ENCODE results near the gene PEX5L. TPM values are rescaled to one million over a fixed set of nuclear protein-coding genes. Genes with fewer than 3 reads are reported as not detected.

PEX5L gene
- polyA plus RNA-seq, 1 of the 3 experiments (the other 2 are of a cell fraction): not detected

GRCh38 chr3:179933080-179933479 is 103.7 kb downstream of the PEX5L start (continued):
- TF ChIP-seq YY1 (IDR thresholded peaks at IDR 0.05; ENCODE audit: low read depth): no peak
- TF ChIP-seq TCF12 (IDR thresholded peaks at IDR 0.05): no peak
- TF ChIP-seq USF1 (IDR thresholded peaks at IDR 0.05; ENCODE audit: borderline replicate concordance, low read depth): no peak
- no peak for TF ChIP-seq FOXJ3 (CRISPR knock-in tag; IDR thresholded peaks at IDR 0.05)
- no peak for TF ChIP-seq POLR2AphosphoS5 (IDR thresholded peaks at IDR 0.05; ENCODE audit: low read depth, low read length)
- TF ChIP-seq CHD2 (IDR thresholded peaks at IDR 0.05; ENCODE audit: low read length, partially characterized antibody): no peak

GRCh38 chr3:179932674-179933073 is 104.1 kb downstream of the PEX5L start:
- H3K36me3 ChIP-seq (replicated peaks in 1 of 2; ENCODE audit: control insufficient read depth in 1 of 2, insufficient read depth in 2 of 2, low read length in 1 of 2): no peaks in the 10 kb centered on the region
- no peak overlapping the region for H2AFZ ChIP-seq (ENCODE audit: low read depth)
- no peaks in the 10 kb centered on the region for H3K9me2 ChIP-seq
- H3K27ac ChIP-seq (ENCODE audit: low read depth in 2 of 2, low read length in 1 of 2): no peak overlapping the region
- ChIA-PET POLR2A (no interaction called here), CTCF (interaction anchor here (1.4 kb wide), 1 partner anchor 9 kb away, joined by 7 read pairs; no protein-coding TSS in a partner anchor)
- no peaks in the 10 kb centered on the region for H4K20me1 ChIP-seq (ENCODE audit: insufficient read depth)
- no peak overlapping the region for H3K4me2 ChIP-seq
- DNase-seq: no peak
- 82% methylated on average over 1 of the region's 1 CpG for WGBS (ENCODE audit: low lambda C conversion rate)
- no peaks in the 10 kb centered on the region for H3F3A ChIP-seq (replicated peaks; ENCODE audit: insufficient read depth)
- H3K4me3 ChIP-seq (ENCODE audit: low read depth in 2 of 2, low read length in 1 of 2): no peak overlapping the region
- TF ChIP-seq NRF1 (IDR thresholded peaks at IDR 0.05; ENCODE audit: low read depth, low read length) (no peak), RCOR1 (IDR thresholded peaks at IDR 0.05; ENCODE audit: low read length) (no peak), TCF12 (IDR thresholded peaks at IDR 0.05) (no peak), USF2 (IDR thresholded peaks at IDR 0.05; ENCODE audit: borderline replicate concordance, low read depth, low read length) (no peak), TEAD4 (IDR thresholded peaks at IDR 0.05; ENCODE audit: borderline replicate concordance, insufficient read depth) (no peak), YY1 (IDR thresholded peaks at IDR 0.05; ENCODE audit: low read depth) (no peak), FOSL2 (IDR thresholded peaks at IDR 0.05; ENCODE audit: borderline replicate concordance, low read depth) (no peak), FOXJ3 (CRISPR knock-in tag; IDR thresholded peaks at IDR 0.05) (no peak), GABPA (IDR thresholded peaks at IDR 0.05; ENCODE audit: low read depth) (no peak), SIN3A (IDR thresholded peaks at IDR 0.05; ENCODE audit: borderline replicate concordance, low read depth, low read length) (no peak), JUND (IDR thresholded peaks at IDR 0.05) (no peak), RXRA (IDR thresholded peaks at IDR 0.05; ENCODE audit: borderline replicate concordance, low read depth) (no peak), SMC3 (IDR thresholded peaks at IDR 0.05; ENCODE audit: low read depth, low read length) (no peak), MEF2A (IDR thresholded peaks at IDR 0.05; ENCODE audit: borderline replicate concordance, low read depth) (no peak), GATA2 (CRISPR knock-in tag; IDR thresholded peaks at IDR 0.05) (no peak), PBX3 (IDR thresholded peaks at IDR 0.05) (no peak)
- H3K27me3 ChIP-seq (ENCODE audit: insufficient read depth): no peaks in the 10 kb centered on the region
- no peak overlapping the region for H3K9ac ChIP-seq
- no peaks in the 10 kb centered on the region; a peak in 1 of 4 replicates for H3K4me1 ChIP-seq (ENCODE audit: control insufficient read depth in 1 of 2, insufficient read depth in 2 of 2, low read depth in 1 of 2, low read length in 1 of 2)
- no peaks in the 10 kb centered on the region for H3K9me3 ChIP-seq
- H3K79me2 ChIP-seq (ENCODE audit: insufficient read depth): no peaks in the 10 kb centered on the region

Data from SK-N-SH (cell line).